CD14-positive monocyte (primary cell): ENCODE data around the gene SNCAIP. TPM values are rescaled to one million over a fixed set of nuclear protein-coding genes. Genes with fewer than 3 reads are reported as not detected.

Source experiments
- DNase-seq, 3 donors: peaks; one replicate each; pipeline ENCODE4 v3.0.0-alpha.2; 2011 to 2022
- H2AFZ ChIP-seq: 2 replicates; pipeline ENCODE4 v1.6.0; 2012; ENCODE audit warnings: mild to moderate bottlenecking, low read depth, low read length, inconsistent platforms; ENCODE audit not compliant: insufficient read depth, poor library complexity, severe bottlenecking
- H3K27ac ChIP-seq, 2 donors: 1 replicate in 1 of 2; 2 replicates in 1 of 2; pipeline ENCODE4 v1.5.1; 2012 to 2013; ENCODE audit warnings: low read length in 2 of 2, control low read depth in 1 of 2, inconsistent platforms in 1 of 2, low read depth in 1 of 2, mild to moderate bottlenecking in 1 of 2
- H3K27me3 ChIP-seq, 2 donors: one replicate each; pipeline versions ENCODE4 v1.6.0 to v1.6.1; 2011 to 2013; ENCODE audit warnings: low read length in 2 of 2; ENCODE audit not compliant: control insufficient read depth in 2 of 2, insufficient read depth in 2 of 2
- H3K36me3 ChIP-seq, 2 donors: replicated peaks in 1 of 2; 1 replicate in 1 of 2; 2 replicates in 1 of 2; pipeline versions ENCODE4 v1.5.1 to v1.6.1; 2012 to 2013; ENCODE audit warnings: low read length in 2 of 2, control low read depth in 1 of 2, inconsistent platforms in 1 of 2, mild to moderate bottlenecking in 1 of 2; ENCODE audit not compliant: insufficient read depth in 2 of 2, control insufficient read depth in 1 of 2
- H3K4me1 ChIP-seq, 2 donors: 1 replicate in 1 of 2; 2 replicates in 1 of 2; pipeline versions ENCODE4 v1.5.1 to v1.6.1; 2012 to 2013; ENCODE audit warnings: low read length in 2 of 2, control low read depth in 1 of 2, inconsistent platforms in 1 of 2, mild to moderate bottlenecking in 1 of 2, moderate library complexity in 1 of 2; ENCODE audit not compliant: insufficient read depth in 2 of 2, control insufficient read depth in 1 of 2
- H3K4me2 ChIP-seq: replicated peaks from 2 replicates; pipeline ENCODE3; 2012; ENCODE audit warnings: low read length, moderate library complexity, mild to moderate bottlenecking; ENCODE audit not compliant: poor library complexity, severe bottlenecking; ENCODE audit errors: extremely low read depth
- H3K4me3 ChIP-seq, 3 experiments: fragments of 200-600 bp in 1 of 3; sonication (generic) in 1 of 3; replicated peaks in 1 of 3; 1 replicate in 2 of 3; 2 replicates in 1 of 3; pipeline ENCODE4 v1.5.1; 2011 to 2013; ENCODE audit warnings: low read length in 3 of 3, mild to moderate bottlenecking in 3 of 3, control low read depth in 2 of 3, low read depth in 2 of 3, inconsistent platforms in 1 of 3, moderate library complexity in 1 of 3
- H3K79me2 ChIP-seq: 2 replicates; pipeline ENCODE4 v1.6.0; 2012; ENCODE audit warnings: mild to moderate bottlenecking, control low read depth, inconsistent platforms, low read length, moderate library complexity; ENCODE audit not compliant: insufficient read depth
- H3K9ac ChIP-seq: 2 replicates; pipeline ENCODE4 v1.6.0; 2017; ENCODE audit warnings: low read length, mild to moderate bottlenecking; ENCODE audit not compliant: insufficient read depth, poor library complexity, severe bottlenecking
- H3K9me3 ChIP-seq, 2 donors: replicated peaks in 1 of 2; 1 replicate in 1 of 2; 2 replicates in 1 of 2; pipeline versions ENCODE4 v1.5.1 to v1.6.1; 2012 to 2013; ENCODE audit warnings: low read length in 2 of 2, control low read depth in 1 of 2; ENCODE audit not compliant: control insufficient read depth in 1 of 2, insufficient read depth in 1 of 2
- H4K20me1 ChIP-seq: 2 replicates; pipeline ENCODE4 v1.6.0; 2012; ENCODE audit warnings: mild to moderate bottlenecking, low read length, control low read depth, moderate library complexity; ENCODE audit not compliant: insufficient read depth
- H3K27ac Mint-ChIP-seq, 7 donors: one replicate each; pipeline ENCODE4 v1.8.0; 2020; ENCODE audit warnings: mild to moderate bottlenecking in 7 of 7, mixed read lengths in 7 of 7, moderate library complexity in 6 of 7, inconsistent platforms in 2 of 7
- H3K27me3 Mint-ChIP-seq, 3 donors: one replicate each; pipeline ENCODE4 v1.8.0; 2021 to 2022; ENCODE audit warnings: low read depth in 3 of 3, mild to moderate bottlenecking in 3 of 3, mixed read lengths in 3 of 3, moderate library complexity in 3 of 3, inconsistent platforms in 1 of 3
- H3K36me3 Mint-ChIP-seq, 2 donors: one replicate each; pipeline ENCODE4 v1.8.0; 2020; ENCODE audit warnings: mixed read lengths in 2 of 2, inconsistent platforms in 1 of 2, mild to moderate bottlenecking in 1 of 2
- H3K4me1 Mint-ChIP-seq: one replicate; pipeline ENCODE4 v1.8.0; 2020; ENCODE audit warnings: mild to moderate bottlenecking, mixed read lengths
- H3K4me3 Mint-ChIP-seq, 2 donors: one replicate each; pipeline ENCODE4 v1.8.0; 2020; ENCODE audit warnings: mild to moderate bottlenecking in 2 of 2, mixed read lengths in 2 of 2, moderate library complexity in 1 of 2
- H3K9me3 Mint-ChIP-seq, 7 donors: one replicate each; pipeline ENCODE4 v1.8.0; 2020 to 2022; ENCODE audit warnings: mixed read lengths in 7 of 7, mild to moderate bottlenecking in 6 of 7, moderate library complexity in 6 of 7, inconsistent platforms in 2 of 7
- WGBS: methylation state at CpG from one replicate; pipeline ENCODE4 v1.1.5; 2013; ENCODE audit warnings: missing lambda C conversion rate; ENCODE audit not compliant: insufficient coverage; 5-methylcytosine and 5-hydroxymethylcytosine counted together
- intact Hi-C, 2 donors: fragments of 100-400 bp; cut with micrococcal nuclease; formaldehyde crosslinking; loops; one replicate each; pipeline versions ENCODE4 v1.15.0 to v1.15.1; 2023
- polyA plus RNA-seq, 3 donors: library from polyadenylated mRNA; depleted of rRNA in 1 of 3; unstranded in 2 of 3; stranded (reverse) in 1 of 3; fragments of 300-500 nt in 2 of 3; fragments of >200 nt in 1 of 3; fragmentation: Illumina TruSeq in 2 of 3; gene quantifications; 1 replicate in 2 of 3; 2 replicates in 1 of 3; pipeline ENCODE4 v1.2.3, GENCODE V29; 2012 to 2021
- TF ChIP-seq, protein P1 (sequence below): fragments of 200-600 bp; IDR thresholded peaks from one replicate; pipeline ENCODE4 v1.8.0; 2022; ENCODE audit warnings: antibody characterized with exemption, mild to moderate bottlenecking

SNCAIP gene
- polyA plus RNA-seq, 3 donors: not detected

DNA sequence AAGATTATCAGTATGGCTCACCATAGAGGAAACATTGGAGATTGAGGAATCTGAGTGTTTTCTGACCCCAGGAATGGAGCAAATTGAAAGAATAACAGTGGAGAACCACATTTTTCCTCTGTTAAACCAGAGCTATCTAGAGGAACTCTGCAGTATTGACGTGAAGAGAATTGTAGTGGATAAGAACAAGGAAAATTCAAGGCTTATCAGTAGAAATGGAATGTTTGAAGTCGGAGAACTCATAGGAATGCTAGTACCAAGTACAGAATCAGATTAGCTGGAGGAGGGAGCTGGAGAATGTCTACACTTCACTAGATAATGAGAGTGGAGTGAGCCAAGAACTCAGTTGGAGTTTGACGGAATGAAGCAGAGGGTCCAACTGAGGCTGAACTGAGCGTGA is 50.3 kb downstream of the SNCAIP start:
- intact Hi-C loops: no loop called here

DNA sequence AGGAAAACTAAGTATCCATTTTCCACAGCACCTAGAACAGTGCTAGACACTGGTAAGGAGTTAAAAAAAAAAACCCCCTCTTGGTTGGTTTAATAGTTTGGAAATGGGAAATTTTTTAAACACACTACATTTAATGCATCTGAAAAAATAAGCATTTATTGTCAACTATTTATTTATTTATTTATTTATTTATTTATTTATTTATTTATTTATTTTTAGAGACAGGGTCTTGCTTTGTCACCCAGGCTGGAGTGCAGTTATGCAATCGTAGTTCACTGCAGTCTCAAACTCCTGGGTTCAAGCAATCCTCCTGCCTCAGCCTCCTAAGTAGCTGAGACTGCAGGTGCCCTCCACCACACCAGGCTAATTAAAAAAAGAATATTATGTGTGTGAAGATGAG is 51.6 kb downstream of the SNCAIP start:
- peaks cover 0 to 4% (median 2%) of the 10 kb centered on the region in 3 donors for H3K27me3 Mint-ChIP-seq
- no peak overlapping the region for H2AFZ ChIP-seq
- no CpG with 5 or more reads among the region's 1 CpG for WGBS

More for the DNA sequence above, 50.3 kb downstream of the SNCAIP start:
- Mint-ChIP-seq H3K9me3 (peaks cover 0 to 3% (median 1%) of the 10 kb centered on the region in 7 donors), H3K27me3 (peaks cover 0 to 4% (median 2%) of the 10 kb centered on the region in 3 donors), H3K27ac (no peak overlapping the region), H3K4me1 (no peaks in the 10 kb centered on the region), H3K36me3 (no peaks in the 10 kb centered on the region), H3K4me3 (no peak overlapping the region)
- no peaks in the 10 kb centered on the region for H3K4me1 ChIP-seq
- H3K79me2 ChIP-seq: no peaks in the 10 kb centered on the region
- DNase-seq: no peak
- no peak overlapping the region for H3K4me3 ChIP-seq
- TF ChIP-seq, protein P1, sequence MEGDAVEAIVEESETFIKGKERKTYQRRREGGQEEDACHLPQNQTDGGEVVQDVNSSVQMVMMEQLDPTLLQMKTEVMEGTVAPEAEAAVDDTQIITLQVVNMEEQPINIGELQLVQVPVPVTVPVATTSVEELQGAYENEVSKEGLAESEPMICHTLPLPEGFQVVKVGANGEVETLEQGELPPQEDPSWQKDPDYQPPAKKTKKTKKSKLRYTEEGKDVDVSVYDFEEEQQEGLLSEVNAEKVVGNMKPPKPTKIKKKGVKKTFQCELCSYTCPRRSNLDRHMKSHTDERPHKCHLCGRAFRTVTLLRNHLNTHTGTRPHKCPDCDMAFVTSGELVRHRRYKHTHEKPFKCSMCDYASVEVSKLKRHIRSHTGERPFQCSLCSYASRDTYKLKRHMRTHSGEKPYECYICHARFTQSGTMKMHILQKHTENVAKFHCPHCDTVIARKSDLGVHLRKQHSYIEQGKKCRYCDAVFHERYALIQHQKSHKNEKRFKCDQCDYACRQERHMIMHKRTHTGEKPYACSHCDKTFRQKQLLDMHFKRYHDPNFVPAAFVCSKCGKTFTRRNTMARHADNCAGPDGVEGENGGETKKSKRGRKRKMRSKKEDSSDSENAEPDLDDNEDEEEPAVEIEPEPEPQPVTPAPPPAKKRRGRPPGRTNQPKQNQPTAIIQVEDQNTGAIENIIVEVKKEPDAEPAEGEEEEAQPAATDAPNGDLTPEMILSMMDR: no peak
- H2AFZ ChIP-seq: no peak overlapping the region
- no peak overlapping the region for H3K4me2 ChIP-seq
- H4K20me1 ChIP-seq: no peaks in the 10 kb centered on the region
- H3K27ac ChIP-seq: no peak overlapping the region
- H3K9ac ChIP-seq: no peak overlapping the region
- no peaks in the 10 kb centered on the region for H3K36me3 ChIP-seq
- no peaks in the 10 kb centered on the region for H3K27me3 ChIP-seq
- WGBS: 87% methylated on average over 2 of the region's 4 CpGs
- H3K9me3 ChIP-seq: no peaks in the 10 kb centered on the region

More for the DNA sequence above, 51.6 kb downstream of the SNCAIP start:
- Histone ChIP-seq H3K4me2 (no peak overlapping the region), H3K4me3 (no peak overlapping the region), H3K79me2 (no peaks in the 10 kb centered on the region), H3K36me3 (no peaks in the 10 kb centered on the region), H3K4me1 (no peaks in the 10 kb centered on the region), H3K9me3 (no peaks in the 10 kb centered on the region), H4K20me1 (no peaks in the 10 kb centered on the region), H3K27me3 (no peaks in the 10 kb centered on the region), H3K9ac (no peak overlapping the region), H3K27ac (no peak overlapping the region)
- intact Hi-C loops: no loop called here
- Mint-ChIP-seq H3K4me1 (no peaks in the 10 kb centered on the region), H3K36me3 (no peaks in the 10 kb centered on the region), H3K9me3 (peaks cover 0 to 3% (median 1%) of the 10 kb centered on the region in 7 donors), H3K4me3 (no peak overlapping the region), H3K27ac (no peak overlapping the region)
- TF ChIP-seq, protein P1: no peak
- DNase-seq: no peak
